H1 (cell line): Measurements from ENCODE around the gene GPC3. TPM values are rescaled to one million over a fixed set of nuclear protein-coding genes. Genes with fewer than 3 reads are reported as not detected.
"Not testable (repeated sequence)": the region's sequence is repeated elsewhere in the genome, so short reads cannot be mapped to it uniquely, and the experiment has no call there.

ENCODE experiments used
- CTCF ChIA-PET: fragments of 300-600 bp; sonication (Branson Sonifier 250); formaldehyde crosslinking; loops from one replicate; lab custom pipeline; 2021; ENCODE audit not compliant: partially characterized antibody; lab: Charles Lee
- POLR2A ChIA-PET: fragments of 300-600 bp; sonication (Branson Sonifier 250); formaldehyde crosslinking; loops from one replicate; lab custom pipeline; 2021; ENCODE audit warnings: inconsistent platforms; ENCODE audit not compliant: partially characterized antibody; lab: Charles Lee
- DNase-seq, 2 experiments: peaks; one replicate each; pipeline versions ENCODE4 v3.0.0 to v3.0.0-alpha.2; 2010 to 2022; ENCODE audit warnings: low spot score in 2 of 2, low read depth in 1 of 2, mixed read lengths in 1 of 2
- FAIRE-seq: peaks from 2 replicates; lab custom pipeline; 2011; peaks lifted over from hg19 to GRCh38; lab: Jason Lieb, UNC
- H2AFZ ChIP-seq: 2 replicates; pipeline ENCODE4 v1.8.1; 2012; ENCODE audit warnings: low read length, inconsistent platforms
- H2AK5ac ChIP-seq: 2 replicates; pipeline ENCODE4 v1.6.1; 2013; ENCODE audit warnings: low read depth, low read length
- H2BK120ac ChIP-seq: replicated peaks from 2 replicates; pipeline ENCODE3; 2013; ENCODE audit warnings: low read depth, low read length, inconsistent platforms
- H2BK12ac ChIP-seq: 2 replicates; pipeline ENCODE4 v1.6.1; 2013; ENCODE audit warnings: low read depth, low read length
- H2BK15ac ChIP-seq: 2 replicates; pipeline ENCODE4 v1.6.1; 2013; ENCODE audit warnings: low read length
- H2BK20ac ChIP-seq: 2 replicates; pipeline ENCODE4 v1.6.1; 2013; ENCODE audit warnings: low read length
- H2BK5ac ChIP-seq: 2 replicates; pipeline ENCODE4 v1.6.1; 2013; ENCODE audit warnings: low read depth, low read length
- H3K14ac ChIP-seq: 2 replicates; pipeline ENCODE4 v1.6.1; 2013; ENCODE audit warnings: inconsistent platforms; ENCODE audit not compliant: insufficient read length
- H3K18ac ChIP-seq: 2 replicates; pipeline ENCODE4 v1.6.1; 2013; ENCODE audit warnings: low read length; ENCODE audit errors: extremely low read depth
- H3K23ac ChIP-seq: 2 replicates; pipeline ENCODE4 v1.6.1; 2013; ENCODE audit warnings: inconsistent platforms; ENCODE audit not compliant: insufficient read length
- H3K23me2 ChIP-seq: 2 replicates; pipeline ENCODE4 v1.6.1; 2013; ENCODE audit warnings: low read depth, low read length
- H3K27ac ChIP-seq: 2 replicates; pipeline ENCODE4 v1.6.1; 2011; ENCODE audit warnings: low read depth, low read length, inconsistent platforms
- H3K27me3 ChIP-seq, 4 experiments: replicated peaks in 1 of 4; 1 replicate in 1 of 4; 2 replicates in 3 of 4; pipeline versions ENCODE4 v1.6.1 to v1.8.1; 2011 to 2013; ENCODE audit warnings: low read length in 3 of 4, mild to moderate bottlenecking in 3 of 4, inconsistent platforms in 2 of 4, mixed read lengths in 2 of 4, moderate library complexity in 1 of 4; ENCODE audit not compliant: control insufficient read depth in 3 of 4, insufficient read depth in 3 of 4; ENCODE audit errors: extremely low read depth in 1 of 4
- H3K36me3 ChIP-seq, 4 experiments: 2 replicates each; pipeline versions ENCODE4 v1.6.1 to v1.8.1; 2011 to 2013; ENCODE audit warnings: mild to moderate bottlenecking in 4 of 4, low read length in 3 of 4, moderate library complexity in 2 of 4, control low read depth in 1 of 4, inconsistent platforms in 1 of 4; ENCODE audit not compliant: insufficient read depth in 4 of 4, control insufficient read depth in 2 of 4
- H3K4ac ChIP-seq: replicated peaks from 2 replicates; pipeline ENCODE3; 2013; ENCODE audit warnings: low read length, low read depth, mixed read lengths, inconsistent platforms; ENCODE audit not compliant: insufficient read length
- H3K4me1 ChIP-seq, 4 experiments: replicated peaks in 1 of 4; 1 replicate in 1 of 4; 2 replicates in 3 of 4; pipeline versions ENCODE4 v1.6.1 to v1.8.1; 2011 to 2013; ENCODE audit warnings: low read length in 3 of 4, inconsistent platforms in 2 of 4, mixed read lengths in 1 of 4; ENCODE audit not compliant: insufficient read depth in 4 of 4, control insufficient read depth in 3 of 4
- H3K4me2 ChIP-seq, 2 experiments: 2 replicates each; pipeline versions ENCODE4 v1.6.1 to v1.8.1; 2011 to 2013; ENCODE audit warnings: low read depth in 2 of 2, low read length in 2 of 2, control low read depth in 1 of 2, inconsistent platforms in 1 of 2, mild to moderate bottlenecking in 1 of 2; ENCODE audit not compliant: insufficient read depth in 1 of 2
- H3K4me3 ChIP-seq, 4 experiments: fragments of 200-600, 300-600 bp in 1 of 4; sonication (generic), shearing (Covaris generic), sonication (Bioruptor Twin) in 1 of 4; 2 replicates each; pipeline versions ENCODE4 v1.5.1 to v1.8.1; 2011 to 2016; ENCODE audit warnings: low read length in 4 of 4, low read depth in 3 of 4, control low read depth in 2 of 4, inconsistent platforms in 2 of 4, mild to moderate bottlenecking in 2 of 4, mixed read lengths in 1 of 4, moderate library complexity in 1 of 4; ENCODE audit not compliant: insufficient read depth in 2 of 4; ENCODE audit errors: extremely low read depth in 1 of 4
- H3K56ac ChIP-seq: replicated peaks from 2 replicates; pipeline ENCODE3; 2013; ENCODE audit warnings: low read depth, mild to moderate bottlenecking, mixed read lengths, low read length, inconsistent platforms; ENCODE audit not compliant: insufficient read length
- H3K79me1 ChIP-seq: 2 replicates; pipeline ENCODE4 v1.6.1; 2013; ENCODE audit warnings: low read depth, low read length, control low read depth
- H3K79me2 ChIP-seq, 2 experiments: 2 replicates each; pipeline versions ENCODE4 v1.6.1 to v1.8.1; 2012 to 2013; ENCODE audit warnings: low read length in 2 of 2, mild to moderate bottlenecking in 2 of 2, inconsistent platforms in 1 of 2; ENCODE audit not compliant: insufficient read depth in 2 of 2, control insufficient read depth in 1 of 2
- H3K9ac ChIP-seq, 4 experiments: replicated peaks in 1 of 4; 1 replicate in 1 of 4; 2 replicates in 3 of 4; pipeline versions ENCODE4 v1.6.1 to v1.8.1; 2011 to 2013; ENCODE audit warnings: low read depth in 3 of 4, low read length in 3 of 4, control low read depth in 2 of 4, mild to moderate bottlenecking in 2 of 4, moderate library complexity in 2 of 4, inconsistent platforms in 1 of 4; ENCODE audit errors: extremely low read depth in 1 of 4
- H3K9me3 ChIP-seq, 2 experiments: 2 replicates each; pipeline versions ENCODE4 v1.6.1 to v1.8.1; 2012 to 2013; ENCODE audit warnings: mild to moderate bottlenecking in 2 of 2, moderate library complexity in 2 of 2, control low read depth in 1 of 2, inconsistent platforms in 1 of 2, low read depth in 1 of 2, low read length in 1 of 2, mixed read lengths in 1 of 2; ENCODE audit not compliant: insufficient read depth in 2 of 2
- H4K20me1 ChIP-seq, 2 experiments: replicated peaks in 1 of 2; 2 replicates each; pipeline versions ENCODE3 to v1.8.1; 2011 to 2013; ENCODE audit warnings: inconsistent platforms in 2 of 2, low read length in 2 of 2, mild to moderate bottlenecking in 1 of 2; ENCODE audit not compliant: insufficient read depth in 2 of 2, control insufficient read depth in 1 of 2
- H4K5ac ChIP-seq: 2 replicates; pipeline ENCODE4 v1.6.1; 2013; ENCODE audit warnings: low read length, low read depth, mixed read lengths, inconsistent platforms; ENCODE audit not compliant: insufficient read length
- H4K8ac ChIP-seq: 2 replicates; pipeline ENCODE4 v1.8.0; 2013; ENCODE audit warnings: mild to moderate bottlenecking, moderate library complexity, low read length, inconsistent platforms; ENCODE audit not compliant: insufficient read depth; ENCODE audit errors: extremely low read depth
- H4K91ac ChIP-seq: replicated peaks from 2 replicates; pipeline ENCODE3; 2013; ENCODE audit warnings: low read length, mixed read lengths, inconsistent platforms; ENCODE audit not compliant: insufficient read length
- WGBS, 2 experiments: shearing (Covaris generic) in 1 of 2; methylation state at CpG; one replicate each; pipeline versions ENCODE4 v1.1.6 to v1.1.7; 2013 to 2015; ENCODE audit warnings: low lambda C conversion rate in 2 of 2, mixed read lengths in 2 of 2, inconsistent platforms in 1 of 2, low coverage in 1 of 2, missing lambda C conversion rate in 1 of 2; ENCODE audit not compliant: insufficient replicate concordance in 2 of 2, insufficient coverage in 1 of 2, insufficient read length in 1 of 2; ENCODE audit errors: extremely low coverage in 1 of 2, missing lambda C conversion rate in 1 of 2; 5-methylcytosine and 5-hydroxymethylcytosine counted together
- polyA plus RNA-seq, 7 experiments: library from polyadenylated mRNA; depleted of rRNA in 3 of 7; stranded (reverse) in 5 of 7; unstranded in 2 of 7; fragments of >200 nt in 5 of 7; fragments of 200-250 nt in 2 of 7; gene quantifications; 1 replicate in 5 of 7; 2 replicates in 1 of 7; 4 replicates in 1 of 7; pipeline versions ENCODE4 v1.2.1 to v1.2.3, GENCODE V29; 2011 to 2013; ENCODE audit warnings: missing spikeins in 2 of 7, mixed read lengths in 2 of 7
- total RNA-seq: library from RNA; stranded (reverse); fragmentation: NEBNext Ultra II Directional; extraction: Animal tissue kit (Norgen Biotek cat#: 25700); gene quantifications from 2 replicates; pipeline ENCODE4 v1.2.1, GENCODE V29; 2021

Gene GPC3
- total and polyA plus RNA-seq, 2 of the 8 experiments (the other 6 are each of a cell fraction or from before 2014, with no cell fraction given): 64.8 to 71.9 TPM

DNA sequence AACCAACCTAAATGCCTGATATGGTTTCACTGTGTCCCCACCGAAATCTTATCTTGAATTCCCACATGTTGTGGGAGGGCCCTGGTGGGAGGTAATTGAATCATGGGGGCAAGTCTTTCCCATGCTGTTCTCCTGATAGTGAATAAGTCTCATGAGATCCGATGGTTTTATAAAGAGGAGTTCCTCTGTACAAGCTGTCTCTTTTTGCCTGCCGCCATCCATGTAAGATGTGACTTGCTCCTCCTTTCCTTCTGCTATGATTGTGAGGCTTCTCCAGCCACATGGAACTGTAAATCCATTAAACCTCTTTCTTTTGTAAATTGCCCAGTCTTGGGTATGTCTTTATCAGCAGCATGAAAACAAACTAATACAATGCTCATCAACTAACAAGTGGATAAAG, 265.1 kb downstream of the GPC3 start:
- H3K14ac ChIP-seq, H4K8ac ChIP-seq, H4K5ac ChIP-seq, H2AFZ ChIP-seq, H3K4me3 ChIP-seq, H2AK5ac ChIP-seq, H2BK5ac ChIP-seq, H2BK20ac ChIP-seq, H3K9ac ChIP-seq, H3K18ac ChIP-seq, H4K91ac ChIP-seq, H3K79me2 ChIP-seq, H3K4me2 ChIP-seq, H3K4me1 ChIP-seq, H2BK12ac ChIP-seq, H2BK120ac ChIP-seq, H3K36me3 ChIP-seq, H3K27me3 ChIP-seq, H3K4ac ChIP-seq, DNase-seq, H3K23me2 ChIP-seq, H3K23ac ChIP-seq, CTCF ChIA-PET, H4K20me1 ChIP-seq, H2BK15ac ChIP-seq, H3K27ac ChIP-seq, POLR2A ChIA-PET, H3K56ac ChIP-seq, H3K79me1 ChIP-seq, FAIRE-seq, H3K9me3 ChIP-seq: not testable (repeated sequence)
- 89% methylated on average over 3 of the region's 3 CpGs; no CpG with 5 or more reads in 1 of the 2 experiments for WGBS, 2 experiments
